HG03280 (cell line): Measurements from ENCODE around the gene FECH.
"Not testable (repeated sequence)": the region's sequence is repeated elsewhere in the genome, so short reads cannot be mapped to it uniquely, and the experiment has no call there.

ENCODE experiments used
- ATAC-seq: cut with Tn5 transposase; IDR thresholded peaks from one replicate; pipeline ENCODE4 v1.9.1; 2021; ENCODE audit warnings: mild to moderate bottlenecking, moderate library complexity; ENCODE audit not compliant: unreplicated experiment

FECH gene

GRCh38 chr18:57533006-57533867 is 53.3 kb downstream of the FECH start:
- no peak for ATAC-seq

GRCh38 chr18:57529151-57529550 is 57.4 kb downstream of the FECH start:
- no peak for ATAC-seq

GRCh38 chr18:57527556-57528229 is 58.8 kb downstream of the FECH start:
- no peak for ATAC-seq

GRCh38 chr18:57523171-57523956 is 63.1 kb downstream of the FECH start:
- no peak for ATAC-seq

- not testable (repeated sequence) for ATAC-seq
Measured at GRCh38 chr18:57522348-57522747, 64.2 kb downstream of the FECH start.

GRCh38 chr18:57519668-57520424 is 66.7 kb downstream of the FECH start:
- no peak for ATAC-seq

- ATAC-seq = no peak
Measured at GRCh38 chr18:57518533-57518932, 68.0 kb downstream of the FECH start.

GRCh38 chr18:57516056-57516455 is 70.4 kb downstream of the FECH start:
- no peak for ATAC-seq

- ATAC-seq = no peak
Measured at GRCh38 chr18:57505231-57505630, 81.3 kb downstream of the FECH start.

- no peak for ATAC-seq
Measured at GRCh38 chr18:57502624-57503023, 83.9 kb downstream of the FECH start.

GRCh38 chr18:57498682-57499256 is 87.7 kb downstream of the FECH start:
- ATAC-seq = no peak
